ENCODE results near the gene KRT79.

The KRT79 gene

GRCh38 chr12:52832985-52833905 lies 866 bp downstream of the KRT79 start:
- DNase-seq = no peak

DNA sequence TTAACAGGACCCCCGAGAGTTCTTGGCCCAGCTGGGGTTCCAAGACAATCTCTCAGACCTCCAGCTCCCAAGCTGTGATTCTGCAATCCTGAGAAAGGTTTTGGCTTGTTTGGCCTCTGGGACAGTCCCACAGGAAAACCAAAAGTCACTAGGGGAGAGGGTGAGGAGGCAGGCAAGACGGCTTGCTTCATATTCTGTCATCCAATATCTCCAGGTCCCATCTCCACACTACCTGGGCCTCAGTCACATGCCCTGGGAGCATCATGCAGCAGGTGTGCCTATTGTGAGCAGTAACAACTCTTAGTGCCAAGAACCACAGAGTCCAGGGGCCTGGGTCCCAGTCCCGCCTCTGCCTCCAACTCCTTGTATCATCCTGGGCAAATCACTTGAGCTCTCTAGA lies 1.7 kb downstream of the KRT79 start:
- no peak for DNase-seq

DNA sequence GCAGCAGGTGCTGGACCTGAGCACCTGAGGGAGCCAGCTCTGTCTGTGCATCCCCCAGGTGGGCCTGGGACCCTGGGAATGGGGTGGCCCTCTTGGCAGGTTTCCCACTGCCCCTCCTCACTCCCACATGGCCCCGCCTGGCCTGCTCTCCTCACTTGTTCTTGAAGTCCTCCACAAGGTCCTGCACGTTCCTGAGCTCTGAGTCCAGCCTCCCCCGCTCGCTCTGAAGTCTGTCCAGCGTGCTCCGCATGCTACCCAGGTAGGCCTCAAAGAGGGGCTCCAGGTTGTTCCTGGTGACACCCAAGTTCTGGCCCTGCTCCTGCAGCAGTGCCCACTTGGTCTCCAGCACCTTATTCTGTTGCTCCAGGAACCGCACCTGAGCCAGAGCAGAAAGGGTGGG lies 2.9 kb downstream of the KRT79 start:
- no peak for DNase-seq

GRCh38 chr12:52829986-52830770 lies 3.9 kb downstream of the KRT79 start:
- DNase-seq = no peak

- DNase-seq = no peak
Observed at GRCh38 chr12:52828591-52829021, 5.5 kb downstream of the KRT79 start.

- DNase-seq = no peak
Observed at GRCh38 chr12:52828156-52828555, 6.0 kb downstream of the KRT79 start.

DNA sequence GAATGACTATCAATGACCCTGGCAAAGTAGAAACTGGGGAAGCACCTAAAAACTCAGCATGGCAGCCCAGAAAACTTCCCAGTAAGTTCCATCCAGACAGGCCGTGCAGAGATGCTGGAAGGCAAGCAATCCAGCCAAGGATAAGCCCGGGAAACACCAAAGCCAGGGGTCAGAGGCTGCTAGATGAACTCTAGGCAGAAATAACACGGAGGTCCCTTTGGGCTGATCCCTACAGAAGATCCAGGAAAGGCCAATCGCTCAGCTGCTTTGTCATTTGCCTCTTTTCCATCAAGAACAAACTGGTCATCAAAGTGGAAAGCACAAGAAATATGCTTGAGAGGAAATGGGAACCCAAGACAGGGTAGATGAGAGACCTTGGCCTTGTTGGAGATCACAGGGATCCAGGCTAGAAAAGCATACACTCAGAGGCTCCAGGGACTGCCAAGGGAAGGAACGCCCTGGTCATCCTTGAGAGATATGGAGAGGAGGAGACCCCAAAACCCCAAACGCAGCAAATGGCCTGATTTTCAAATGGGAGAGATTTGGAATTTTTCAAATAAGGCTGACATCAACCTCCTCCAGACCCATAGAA lies 6.5 kb downstream of the KRT79 start:
- DNase-seq = no peak

DNA sequence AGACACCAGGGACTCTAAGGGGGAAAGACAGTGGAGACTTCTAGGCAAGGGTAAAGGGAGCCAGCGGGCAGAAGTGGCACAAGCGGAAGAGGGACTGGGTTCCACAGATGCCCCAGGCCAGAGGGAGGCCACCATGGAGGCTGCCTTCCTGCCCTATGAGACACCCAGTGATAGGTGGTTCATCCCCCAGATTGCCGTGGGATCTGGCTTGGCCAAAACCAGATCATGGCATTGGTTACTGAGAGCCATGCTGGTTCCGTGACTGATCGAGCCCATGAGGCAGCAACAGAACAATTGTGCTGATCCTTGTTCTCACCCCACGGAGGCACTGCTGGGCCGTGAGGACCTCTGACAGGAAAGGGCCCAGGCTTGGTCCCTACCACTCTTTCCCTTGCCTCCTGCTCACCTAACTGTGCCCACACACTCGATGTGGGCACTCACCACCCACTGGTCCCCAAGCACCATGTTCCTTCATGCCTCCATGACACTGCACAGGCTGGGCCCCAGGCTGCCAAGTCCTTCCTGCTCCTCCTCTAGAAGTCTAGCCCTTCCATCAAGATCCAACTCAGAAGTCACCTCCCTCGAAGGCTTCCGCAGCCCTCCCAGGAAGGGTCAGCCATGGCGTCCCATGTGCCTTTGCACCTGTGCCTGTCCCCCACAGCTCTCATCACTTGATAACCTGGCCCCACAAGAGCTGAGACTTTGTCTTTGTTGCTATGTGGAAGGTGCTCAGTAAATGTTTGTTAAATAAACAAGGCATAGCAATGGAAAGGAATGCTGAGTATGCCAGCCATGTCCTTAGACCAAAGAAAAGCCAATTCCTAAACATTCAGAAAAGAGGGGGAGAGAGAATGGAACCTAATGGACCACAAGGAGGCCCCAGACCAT lies 7.3 kb downstream of the KRT79 start:
- DNase-seq = no peak

DNA sequence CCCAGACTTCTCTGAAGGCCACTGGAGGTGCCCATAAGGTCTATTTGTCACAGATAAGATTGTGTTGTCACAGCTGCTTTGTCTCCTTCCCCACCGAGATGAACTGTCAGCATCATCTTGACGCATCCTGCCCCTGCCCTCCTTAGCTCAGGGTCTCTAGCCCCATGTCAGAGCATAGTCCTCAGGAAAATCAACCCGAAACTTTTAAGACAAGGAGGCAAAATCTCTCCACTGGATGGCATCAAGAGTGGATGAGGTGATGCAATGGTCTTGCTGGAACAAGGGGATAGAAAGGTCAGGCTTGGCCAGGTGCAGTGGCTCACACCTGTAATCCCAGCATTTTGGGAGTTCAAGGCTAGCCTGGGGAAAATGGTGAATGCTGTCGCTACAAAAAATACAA lies 8.2 kb downstream of the KRT79 start:
- no peak for DNase-seq

- DNase-seq = no peak
Observed at GRCh38 chr12:52824741-52825410, 9.2 kb downstream of the KRT79 start.

- no peak for DNase-seq
Observed at GRCh38 chr12:52823761-52824450, 10.2 kb downstream of the KRT79 start.

GRCh38 chr12:52822771-52823510 lies 11.2 kb downstream of the KRT79 start:
- DNase-seq = no peak

DNA sequence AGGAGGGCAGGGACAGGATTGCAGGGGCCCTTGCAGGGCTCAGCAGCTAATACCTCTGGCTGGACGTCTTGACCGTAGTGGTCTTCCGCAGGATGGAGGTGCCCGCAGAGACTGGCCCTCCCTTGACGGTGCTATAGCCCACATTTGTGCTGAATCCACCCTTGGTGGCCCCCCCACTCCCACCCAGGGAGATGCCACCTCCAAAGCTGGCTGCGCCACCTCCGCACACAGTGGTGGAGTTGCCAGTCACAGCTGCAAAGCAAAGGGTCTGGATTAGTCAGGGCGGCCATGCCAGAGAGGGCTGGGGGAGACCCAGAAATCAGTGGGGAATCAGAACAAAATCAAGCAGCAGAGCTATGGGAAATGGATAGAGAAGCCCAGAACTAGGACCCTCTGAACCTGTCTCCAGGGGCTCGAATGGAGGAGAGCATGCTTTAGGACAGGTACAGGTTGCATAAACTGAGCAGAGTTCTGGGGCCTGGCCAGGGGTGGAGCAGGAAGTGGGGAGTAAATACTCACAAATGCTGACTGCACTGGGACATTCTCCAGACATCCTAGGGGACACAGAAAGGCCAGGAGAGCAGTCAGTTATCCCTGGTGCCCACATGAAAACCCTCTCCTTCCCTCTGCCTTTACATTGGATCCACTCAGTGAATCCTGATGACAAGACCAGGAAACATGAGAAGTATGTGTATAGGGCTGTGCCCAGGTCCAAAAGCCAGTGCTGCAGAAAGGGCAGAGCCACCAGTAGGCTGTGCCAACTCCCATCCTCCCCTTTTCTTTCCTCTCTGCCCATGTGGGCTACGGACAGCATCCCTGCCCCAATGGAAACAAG lies 12.1 kb downstream of the KRT79 start:
- DNase-seq = no peak

- no peak for DNase-seq
Observed at GRCh38 chr12:52821071-52821730, 12.9 kb downstream of the KRT79 start.

DNA sequence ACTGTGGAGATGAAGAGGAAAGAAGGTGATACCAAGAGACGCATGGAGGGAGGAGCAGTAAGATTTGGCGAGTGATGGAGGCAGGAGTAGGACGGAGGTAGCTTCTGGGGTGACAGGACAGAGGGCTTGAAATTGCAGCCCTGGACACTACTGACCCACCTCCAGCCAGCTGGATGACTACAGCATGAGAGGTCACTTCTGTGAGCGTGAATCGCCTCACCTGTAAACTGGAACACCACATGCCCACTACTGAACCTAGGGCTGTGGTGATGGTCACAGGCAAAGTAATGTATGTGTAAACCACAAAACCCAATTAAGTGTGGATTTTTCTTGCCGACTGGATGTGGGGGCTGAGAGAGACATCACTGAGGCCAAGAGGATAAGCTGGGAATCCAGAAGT lies 13.6 kb downstream of the KRT79 start:
- no peak for DNase-seq

- DNase-seq = no peak
Observed at GRCh38 chr12:52819731-52820510, 14.2 kb downstream of the KRT79 start.

- no peak for DNase-seq
Observed at GRCh38 chr12:52818887-52819420, 15.2 kb downstream of the KRT79 start.

- DNase-seq = no peak
Observed at GRCh38 chr12:52818388-52818787, 15.7 kb downstream of the KRT79 start.
